Measurements from ENCODE around the gene CLPX. TPM values are rescaled to one million over a fixed set of nuclear protein-coding genes. Genes with fewer than 3 reads are reported as not detected.

The CLPX gene
- total and polyA plus RNA-seq, 9 of the 15 experiments (the other 6 are each of a cell fraction or from before 2014, with no cell fraction given): 11.2 to 83.3 (median 51.3) TPM

GRCh38 chr15:65154720-65155119 is 30.4 kb downstream of the CLPX start (continued):
- TF ChIP-seq ID3 (CRISPR knock-in tag; IDR thresholded peaks at IDR 0.05): no peak
- no peak for TF ChIP-seq ID3 (tag; IDR thresholded peaks at IDR 0.05)
- no peak for TF ChIP-seq ARID3A (IDR thresholded peaks at IDR 0.05; ENCODE audit: borderline replicate concordance, low read depth, low read length)
- TF ChIP-seq ZBTB49 (CRISPR knock-in tag; IDR thresholded peaks at IDR 0.05; ENCODE audit: borderline replicate concordance): no peak
- TF ChIP-seq DACH1 (IDR thresholded peaks at IDR 0.05; ENCODE audit: partially characterized antibody): no peak

- no peaks in the 10 kb centered on the region for H3K4me1 ChIP-seq (replicated peaks in 1 of 2; ENCODE audit: control insufficient read depth in 2 of 2, insufficient read depth in 2 of 2, low read length in 2 of 2)
- POLR2A ChIA-PET: interaction anchor here (0.6 kb wide), 2 partner anchors 25 to 110 kb away, joined by 3 read pairs; no protein-coding TSS in a partner anchor
- TF ChIP-seq HDAC2 (IDR thresholded peaks at IDR 0.05) (no peak), HCFC1 (IDR thresholded peaks at IDR 0.05; ENCODE audit: low read depth, low read length) (no peak), MCM7 (IDR thresholded peaks at IDR 0.05) (no peak), SIRT6 (IDR thresholded peaks at IDR 0.05; ENCODE audit: low read depth, low read length) (no peak), MCM5 (IDR thresholded peaks at IDR 0.05; ENCODE audit: low read depth) (no peak), NELFE (IDR thresholded peaks at IDR 0.05; ENCODE audit: insufficient read depth, insufficient read length) (no peak), STAT6 (CRISPR knock-in tag; IDR thresholded peaks at IDR 0.05) (no peak), NFIC (IDR thresholded peaks at IDR 0.05) (no peak)
- no peak for FAIRE-seq
- no TSS peak for BruUV-seq (replicated peaks)
- no peaks in the 10 kb centered on the region for H4K20me1 ChIP-seq (replicated peaks; ENCODE audit: control insufficient read depth, insufficient read depth, low read length)
- H3K4me2 ChIP-seq (ENCODE audit: insufficient read depth, low read length): no peak overlapping the region
- H3K9me1 ChIP-seq (ENCODE audit: control insufficient read depth, insufficient read depth, low read length): no peaks in the 10 kb centered on the region
- H3K9ac ChIP-seq (ENCODE audit: insufficient read depth in 1 of 2, low read depth in 2 of 2, low read length in 2 of 2): no peak overlapping the region
- 84% methylated on average over 3 of the region's 3 CpGs for WGBS (ENCODE audit: insufficient coverage, low coverage, missing lambda C conversion rate)
- ATAC-seq: no peak
- DNase-seq (ENCODE audit: extremely low read depth in 1 of 4, low spot score in 3 of 4): no peak
- in situ Hi-C loops (cut with MboI): no loop called here
- H3K27ac ChIP-seq (ENCODE audit: extremely low read depth, low read depth, low read length): no peak overlapping the region
- CTCF ChIA-PET (ENCODE audit: low intra/inter-chr PET ratio): no interaction called here
- H3K27me3 ChIP-seq (ENCODE audit: control insufficient read depth in 2 of 2, insufficient read depth in 2 of 2, low read length in 2 of 2): no peaks in the 10 kb centered on the region
- no peaks in the 10 kb centered on the region for H3K79me2 ChIP-seq (ENCODE audit: control insufficient read depth, insufficient read depth, low read length)
- no peaks in the 10 kb centered on the region for H3K9me3 ChIP-seq (replicated peaks; ENCODE audit: control insufficient read depth, insufficient read depth, low read depth, low read length)
- peaks cover 26% of the 10 kb centered on the region; the same call in 1 of the 3 replicates for H3K36me3 ChIP-seq (ENCODE audit: control insufficient read depth, insufficient read depth, low read length)
- intact Hi-C loops (cut with micrococcal nuclease): no loop called here
- H3K4me3 ChIP-seq: no peak overlapping the region
- H2AFZ ChIP-seq (ENCODE audit: low read depth, low read length): no peak overlapping the region
These were observed 37.2 kb downstream of the CLPX start for GRCh38 chr15:65147902-65148301.

Measured in K562 (cell line).